ENCODE results near the gene CBLC. TPM values are rescaled to one million over a fixed set of nuclear protein-coding genes. Genes with fewer than 3 reads are reported as not detected.

The CBLC gene
- total and polyA plus RNA-seq, 2 experiments from 2014 or later, result not detected

- 52 to 57% methylated on average over 11 of the region's 11 CpGs for WGBS, 2 experiments (ENCODE audit: low coverage in 1 of 2, low lambda C conversion rate in 2 of 2, missing lambda C conversion rate in 2 of 2)
- no peaks in the 10 kb centered on the region for H3K27me3 ChIP-seq (replicated peaks; ENCODE audit: insufficient read depth)
- H3K4me2 ChIP-seq (ENCODE audit: unreplicated experiment), result peak overlapping the region; percentile 89
- H3K9me3 ChIP-seq (ENCODE audit: low read depth), result no peaks in the 10 kb centered on the region
- in situ Hi-C loops (cut with MboI), result no loop called here
- H3K9me2 ChIP-seq (ENCODE audit: insufficient read depth), result no peaks in the 10 kb centered on the region
- peak overlapping the region; percentile 84 for H3K9ac ChIP-seq
- no peak for TF ChIP-seq EZH2 (IDR thresholded peaks at IDR 0.05; ENCODE audit: insufficient read depth, poor library complexity, severe bottlenecking)
- TF ChIP-seq EZH2phosphoT487 (IDR thresholded peaks at IDR 0.05; ENCODE audit: insufficient read depth, low read depth), result no peak
- no peak overlapping the region for H2AFZ ChIP-seq
- no peak for DNase-seq
- no peaks in the 10 kb centered on the region for H4K20me1 ChIP-seq (ENCODE audit: insufficient read depth)
- peaks cover 53% of the 10 kb centered on the region for H3K79me2 ChIP-seq (ENCODE audit: insufficient read depth)
- H3K4me3 ChIP-seq, result peak overlapping the region; percentile 69
- peaks cover 32% of the 10 kb centered on the region for H3F3A ChIP-seq (ENCODE audit: insufficient read depth)
- H3K27ac ChIP-seq, result peak overlapping the region; percentile 88
- peaks cover 44% of the 10 kb centered on the region for H3K4me1 ChIP-seq (ENCODE audit: insufficient read depth)
- peaks cover 31% of the 10 kb centered on the region for H3K36me3 ChIP-seq (ENCODE audit: low read depth)
These were observed 23.0 kb upstream of the CBLC start for GRCh38 chr19:44754750-44755080.

GRCh38 chr19:44755219-44755618, 22.5 kb upstream of the CBLC start:
- H2AFZ ChIP-seq, result no peak overlapping the region
- peak overlapping the region; percentile 84 for H3K9ac ChIP-seq
- in situ Hi-C loops (cut with MboI), result no loop called here
- H3K4me3 ChIP-seq, result no peak overlapping the region
- H3K27ac ChIP-seq, result 0 out of 2 replicates have a peak overlapping the region, but pooled peaks have one; percentile 88
- 75 to 80% methylated on average over 4 of the region's 4 CpGs for WGBS, 2 experiments (ENCODE audit: low coverage in 1 of 2, low lambda C conversion rate in 2 of 2, missing lambda C conversion rate in 2 of 2)
- peak overlapping the region; percentile 89 for H3K4me2 ChIP-seq (ENCODE audit: unreplicated experiment)
- no peaks in the 10 kb centered on the region for H3K9me3 ChIP-seq (ENCODE audit: low read depth)
- H3K79me2 ChIP-seq (ENCODE audit: insufficient read depth), result peaks cover 48% of the 10 kb centered on the region
- H3K9me2 ChIP-seq (ENCODE audit: insufficient read depth), result no peaks in the 10 kb centered on the region
- H3K27me3 ChIP-seq (replicated peaks; ENCODE audit: insufficient read depth), result no peaks in the 10 kb centered on the region
- H3F3A ChIP-seq (ENCODE audit: insufficient read depth), result peaks cover 37% of the 10 kb centered on the region
- H4K20me1 ChIP-seq (ENCODE audit: insufficient read depth), result no peaks in the 10 kb centered on the region
- H3K4me1 ChIP-seq (ENCODE audit: insufficient read depth), result peaks cover 44% of the 10 kb centered on the region
- no peak for DNase-seq
- TF ChIP-seq EZH2 (IDR thresholded peaks at IDR 0.05; ENCODE audit: insufficient read depth, poor library complexity, severe bottlenecking) (no peak), EZH2phosphoT487 (IDR thresholded peaks at IDR 0.05; ENCODE audit: insufficient read depth, low read depth) (no peak)
- peaks cover 35% of the 10 kb centered on the region for H3K36me3 ChIP-seq (ENCODE audit: low read depth)

GRCh38 chr19:44756089-44756562, 21.6 kb upstream of the CBLC start:
- H4K20me1 ChIP-seq (ENCODE audit: insufficient read depth), result no peaks in the 10 kb centered on the region
- DNase-seq, result no peak
- peaks cover 42% of the 10 kb centered on the region for H3K4me1 ChIP-seq (ENCODE audit: insufficient read depth)
- no peak overlapping the region for H3K27ac ChIP-seq
- in situ Hi-C loops (cut with MboI), result no loop called here
- no peak overlapping the region for H2AFZ ChIP-seq
- H3K79me2 ChIP-seq (ENCODE audit: insufficient read depth), result peaks cover 38% of the 10 kb centered on the region
- no peak overlapping the region for H3K9ac ChIP-seq
- peaks cover 35% of the 10 kb centered on the region for H3K36me3 ChIP-seq (ENCODE audit: low read depth)
- no peaks in the 10 kb centered on the region for H3K27me3 ChIP-seq (replicated peaks; ENCODE audit: insufficient read depth)
- TF ChIP-seq EZH2phosphoT487 (IDR thresholded peaks at IDR 0.05; ENCODE audit: insufficient read depth, low read depth), result no peak
- no peak for TF ChIP-seq EZH2 (IDR thresholded peaks at IDR 0.05; ENCODE audit: insufficient read depth, poor library complexity, severe bottlenecking)
- no peaks in the 10 kb centered on the region for H3K9me3 ChIP-seq (ENCODE audit: low read depth)
- H3K9me2 ChIP-seq (ENCODE audit: insufficient read depth), result no peaks in the 10 kb centered on the region
- 87 to 88% methylated on average over 5 to 7 of the region's 7 CpGs for WGBS, 2 experiments (ENCODE audit: low coverage in 1 of 2, low lambda C conversion rate in 2 of 2, missing lambda C conversion rate in 2 of 2)
- H3F3A ChIP-seq (ENCODE audit: insufficient read depth), result peaks cover 43% of the 10 kb centered on the region
- H3K4me2 ChIP-seq (ENCODE audit: unreplicated experiment), result no peak overlapping the region
- no peak overlapping the region for H3K4me3 ChIP-seq

- H3K9ac ChIP-seq, result no peak overlapping the region
- H3K4me2 ChIP-seq (ENCODE audit: unreplicated experiment), result no peak overlapping the region
- peaks cover 45% of the 10 kb centered on the region for H3F3A ChIP-seq (ENCODE audit: insufficient read depth)
- H2AFZ ChIP-seq, result no peak overlapping the region
- H3K36me3 ChIP-seq (ENCODE audit: low read depth), result peaks cover 29% of the 10 kb centered on the region
- peaks cover 35% of the 10 kb centered on the region for H3K4me1 ChIP-seq (ENCODE audit: insufficient read depth)
- H3K27me3 ChIP-seq (replicated peaks; ENCODE audit: insufficient read depth), result no peaks in the 10 kb centered on the region
- H3K27ac ChIP-seq, result no peak overlapping the region
- H4K20me1 ChIP-seq (ENCODE audit: insufficient read depth), result no peaks in the 10 kb centered on the region
- no peak for DNase-seq
- H3K4me3 ChIP-seq, result no peak overlapping the region
- no peak for TF ChIP-seq EZH2 (IDR thresholded peaks at IDR 0.05; ENCODE audit: insufficient read depth, poor library complexity, severe bottlenecking)
- TF ChIP-seq EZH2phosphoT487 (IDR thresholded peaks at IDR 0.05; ENCODE audit: insufficient read depth, low read depth), result no peak
- peaks cover 28% of the 10 kb centered on the region for H3K79me2 ChIP-seq (ENCODE audit: insufficient read depth)
- no peaks in the 10 kb centered on the region for H3K9me2 ChIP-seq (ENCODE audit: insufficient read depth)
- in situ Hi-C loops (cut with MboI), result no loop called here
- no peaks in the 10 kb centered on the region for H3K9me3 ChIP-seq (ENCODE audit: low read depth)
- WGBS, 2 experiments (ENCODE audit: low coverage in 1 of 2, low lambda C conversion rate in 2 of 2, missing lambda C conversion rate in 2 of 2), result 78 to 87% methylated on average over 31 to 51 of the region's 53 CpGs
These were observed 20.5 kb upstream of the CBLC start for GRCh38 chr19:44757057-44757734.
